Fibroblast of skin of right biceps (primary cell): ENCODE data around the gene MEN1.

Experiments used
- DNase-seq: peaks from one replicate; pipeline ENCODE4 v3.0.0-alpha.2; 2013

Gene MEN1

GRCh38 chr11:64759722-64760719 lies 50.3 kb downstream of the MEN1 start, which contains the start of gene PYGM:
Gene PYGM, minus strand, starts transcription at chr11:64759974. Its CDS starts 76 bp downstream, at chr11:64759898.
- peak; percentile 37 for DNase-seq

GRCh38 chr11:64759131-64759721 lies 51.1 kb downstream of the MEN1 start:
- DNase-seq, result no peak

- DNase-seq, result no peak
These were observed 51.8 kb downstream of the MEN1 start for GRCh38 chr11:64758330-64759079.

GRCh38 chr11:64757549-64758329 lies 52.6 kb downstream of the MEN1 start:
- DNase-seq, result no peak

GRCh38 chr11:64755681-64756361 lies 54.5 kb downstream of the MEN1 start:
- no peak for DNase-seq

GRCh38 chr11:64754919-64755662 lies 55.3 kb downstream of the MEN1 start:
- DNase-seq, result no peak

- DNase-seq, result no peak
These were observed 56.0 kb downstream of the MEN1 start for GRCh38 chr11:64754124-64754918.
